Measurements from ENCODE around the gene SMIM8.

The SMIM8 gene

DNA sequence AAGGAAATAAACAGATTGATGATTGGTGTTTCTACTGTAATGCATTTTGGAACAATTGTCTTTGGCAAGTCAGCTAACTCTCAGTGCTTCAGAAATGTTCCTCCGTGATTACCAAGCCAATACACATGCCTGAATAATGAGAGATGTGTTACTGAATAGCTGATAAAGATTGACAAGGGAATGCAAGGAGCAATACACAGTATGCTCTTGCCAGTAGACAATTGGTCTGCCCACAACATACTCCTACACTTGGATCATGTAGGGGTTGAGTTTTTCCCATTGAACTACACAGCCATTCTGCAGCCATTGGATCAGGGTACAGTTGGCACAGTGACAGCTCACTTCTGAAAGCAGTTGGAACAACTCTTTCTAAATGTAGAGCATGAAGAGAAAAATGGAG lies 12.3 kb downstream of the SMIM8 start:
- no peak for DNase-seq (ENCODE audit: low read depth, low spot score)

DNA sequence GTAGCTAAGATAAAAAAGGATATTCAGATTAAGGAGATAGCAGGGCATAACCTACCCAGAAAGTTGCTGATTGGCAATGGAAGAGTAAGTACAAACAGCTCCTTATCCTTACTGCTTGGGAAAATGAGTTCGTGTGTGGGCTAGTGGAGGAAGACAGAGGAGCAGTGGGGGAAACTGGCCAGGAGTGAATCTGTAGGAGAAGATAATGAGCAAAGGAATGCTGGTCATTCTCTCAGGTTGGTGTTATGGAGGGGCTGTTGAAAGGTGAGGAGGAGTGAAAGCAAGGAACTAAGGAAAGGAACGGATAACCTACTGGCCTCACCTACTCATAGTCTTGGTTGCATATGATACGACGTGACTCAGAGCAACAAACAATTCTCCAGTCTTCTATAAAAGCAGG lies 14.0 kb downstream of the SMIM8 start:
- DNase-seq (ENCODE audit: low read depth, low spot score), result no peak

DNA sequence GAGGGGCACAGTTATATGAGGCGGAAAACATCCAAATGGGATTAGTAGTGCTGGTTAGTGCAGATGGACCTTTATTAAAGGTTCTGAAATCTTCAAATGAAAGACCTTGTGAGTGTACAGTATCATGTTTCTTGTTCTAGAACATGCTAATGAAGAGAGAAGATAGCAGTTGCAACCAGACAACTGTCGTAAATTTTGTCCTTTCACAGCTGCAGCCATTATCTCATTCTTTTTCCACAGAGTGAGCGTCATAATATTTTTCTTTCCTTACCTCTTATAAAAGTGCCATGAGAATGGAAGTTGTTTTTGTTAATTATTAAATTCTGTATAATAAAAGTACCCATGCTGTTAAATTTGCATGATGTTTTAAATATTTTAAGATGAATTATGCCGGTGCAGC lies 17.8 kb downstream of the SMIM8 start:
- DNase-seq (ENCODE audit: low read depth, low spot score), result no peak

DNA sequence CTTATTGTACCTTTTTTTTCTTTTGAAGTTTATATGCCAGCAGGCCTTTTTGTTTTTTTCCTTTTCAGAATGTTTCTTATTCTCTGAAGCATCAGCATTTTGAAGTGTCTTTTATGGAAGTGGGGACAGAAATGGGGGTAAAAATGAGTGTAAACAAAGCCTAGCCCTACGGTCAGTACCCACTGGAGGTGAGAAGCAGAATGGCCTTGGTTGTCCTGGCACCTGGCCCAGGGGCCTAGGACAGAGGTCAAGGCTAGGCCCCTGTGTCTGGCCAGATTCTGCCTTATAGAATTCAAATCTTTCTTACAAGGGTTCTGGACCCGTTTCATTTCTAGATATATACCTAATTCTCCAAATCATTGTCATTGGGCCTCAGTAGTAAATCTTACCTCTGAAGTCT lies 18.8 kb downstream of the SMIM8 start:
- no peak for DNase-seq (ENCODE audit: low read depth, low spot score)

DNA sequence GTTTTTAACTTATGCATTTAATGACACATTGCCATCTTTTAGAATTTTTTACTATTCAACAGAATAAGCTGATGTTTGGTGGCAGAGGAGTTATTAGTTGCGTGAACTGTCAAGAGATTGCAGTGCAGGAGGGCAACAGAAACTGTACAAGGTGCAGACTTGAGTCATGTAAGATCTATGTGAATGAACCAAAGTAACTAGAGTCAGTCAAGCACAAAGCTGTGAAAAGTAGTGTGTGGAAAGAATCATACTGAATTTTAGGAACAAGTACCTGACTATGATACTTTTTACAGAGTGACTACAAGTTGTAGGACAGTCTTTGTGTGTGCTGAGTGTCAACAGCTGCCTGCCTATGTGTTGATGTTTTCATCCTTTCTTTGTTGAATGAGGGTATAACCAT lies 19.5 kb downstream of the SMIM8 start:
- no peak for DNase-seq (ENCODE audit: low read depth, low spot score)

DNA sequence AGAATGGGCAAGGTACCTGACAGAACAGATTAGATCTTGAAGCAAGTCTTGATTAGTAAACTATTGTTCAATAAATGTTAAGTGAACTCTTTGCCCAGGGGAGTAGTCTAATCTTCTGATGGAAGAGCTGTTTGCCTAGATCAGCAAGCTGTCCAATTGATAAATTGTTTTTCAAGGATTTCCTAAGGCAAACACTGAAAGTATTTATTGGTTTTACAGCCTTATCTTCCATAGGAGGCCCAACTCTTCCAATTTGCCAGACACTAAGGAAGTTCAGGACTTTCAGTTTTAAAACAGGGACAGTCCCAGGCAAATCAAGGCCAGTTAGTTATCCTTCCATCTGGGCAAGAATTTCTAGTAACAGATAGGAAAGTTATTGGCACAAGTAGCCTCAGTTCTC lies 20.4 kb downstream of the SMIM8 start:
- DNase-seq (ENCODE audit: low read depth, low spot score), result no peak

DNA sequence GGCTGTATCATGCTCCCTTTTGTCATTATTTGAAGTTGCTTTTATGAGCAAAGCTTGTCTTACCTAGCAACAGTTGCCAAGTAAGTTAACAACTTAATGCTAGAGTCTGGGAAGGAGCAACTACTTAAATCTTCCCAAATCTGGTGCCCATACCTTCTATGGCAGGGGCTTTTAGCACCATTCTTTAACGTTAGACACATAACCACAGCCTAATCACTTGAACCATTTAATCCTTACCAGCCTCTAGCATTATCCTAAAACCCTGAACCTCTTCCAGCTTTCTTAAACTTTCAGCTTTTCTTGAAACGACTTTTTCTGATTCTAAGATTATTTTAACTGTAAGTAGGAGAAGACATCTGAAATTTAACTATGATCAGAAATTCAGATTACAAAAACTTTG lies 22.3 kb downstream of the SMIM8 start, which contains the start of gene C6orf163:
Gene C6orf163, plus strand, starts transcription at position 83 of the 400 bp plus-strand sequence. Its CDS starts 287 bp downstream, at position 370.
- DNase-seq (ENCODE audit: low read depth, low spot score), result no peak

DNA sequence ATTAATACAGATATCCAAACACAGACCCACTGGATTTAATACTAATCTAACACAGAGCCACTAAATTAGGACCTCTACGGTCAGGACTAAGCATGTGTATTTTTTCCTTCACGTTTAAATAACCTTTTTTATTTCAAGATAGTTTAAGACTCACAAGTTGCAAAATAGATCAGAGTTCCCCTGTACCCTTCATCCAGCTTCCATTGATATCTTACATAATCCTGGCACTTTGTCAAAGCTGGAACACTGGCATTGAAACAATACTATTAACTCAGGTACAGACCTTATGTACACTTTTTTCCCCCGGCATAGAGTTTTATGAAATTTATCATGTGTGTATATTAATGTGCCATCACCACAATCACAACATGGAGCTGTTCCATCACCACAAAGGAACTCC lies 24.3 kb downstream of the SMIM8 start:
- no peak for DNase-seq (ENCODE audit: low read depth, low spot score)

DNA sequence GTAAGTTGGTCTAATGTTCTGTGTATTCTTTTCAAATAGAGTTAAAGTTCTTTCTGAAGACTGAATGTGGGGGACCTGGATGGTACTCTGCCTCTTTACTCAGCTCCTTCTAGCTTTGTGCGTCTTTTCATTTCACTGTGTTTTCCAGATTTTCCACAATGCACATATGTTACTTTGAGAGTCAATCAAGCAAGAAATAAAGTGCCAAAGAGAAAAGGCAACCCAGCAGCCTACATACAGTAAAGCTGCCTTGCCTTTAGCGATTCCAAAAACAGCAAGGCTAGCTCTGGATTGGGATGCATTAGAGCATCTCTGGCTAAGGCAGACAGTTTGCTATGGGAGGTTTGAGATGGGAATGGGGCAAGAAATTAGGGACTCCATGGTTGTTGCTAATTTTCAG lies 27.5 kb downstream of the SMIM8 start:
- DNase-seq (ENCODE audit: low read depth, low spot score), result no peak

DNA sequence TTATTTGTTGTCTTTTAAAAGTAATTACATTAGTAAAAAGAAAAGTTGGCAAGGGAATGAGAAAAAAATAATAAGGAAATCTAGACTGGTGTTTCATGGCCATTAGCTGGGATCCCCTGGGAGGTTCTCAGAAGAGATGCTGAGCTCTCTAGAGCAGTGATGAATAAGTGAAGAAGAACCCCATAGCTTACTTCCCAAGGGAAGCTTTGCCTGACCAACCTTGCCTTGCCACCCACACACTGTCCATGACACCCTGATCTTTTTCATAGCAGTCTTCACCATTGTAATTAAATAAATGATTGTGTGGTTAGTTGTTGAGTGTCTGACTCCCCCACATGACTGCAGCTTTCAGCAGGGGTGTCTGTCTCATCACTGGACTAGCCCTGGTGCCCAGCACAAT lies 28.1 kb downstream of the SMIM8 start:
- DNase-seq (ENCODE audit: low read depth, low spot score), result no peak

DNA sequence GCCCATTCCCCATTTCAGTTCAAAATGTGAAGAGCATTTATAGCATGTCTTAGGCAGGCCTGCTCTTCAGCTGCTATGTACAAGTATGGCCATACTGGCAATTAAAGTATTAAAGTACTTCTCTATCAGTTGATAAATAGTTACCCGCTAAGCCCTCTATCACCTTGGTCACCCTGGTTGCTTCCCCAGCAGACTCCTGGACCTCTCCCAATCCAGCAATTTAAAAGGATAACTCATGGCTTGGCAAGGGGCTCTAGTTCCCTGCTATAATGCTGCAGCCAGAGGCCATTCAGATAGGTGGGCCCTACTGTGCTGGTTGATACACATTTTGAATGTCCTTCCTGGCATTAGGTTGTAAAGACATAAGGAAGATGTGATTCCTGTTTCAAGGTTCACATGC lies 29.2 kb downstream of the SMIM8 start:
- no peak for DNase-seq (ENCODE audit: low read depth, low spot score)

DNA sequence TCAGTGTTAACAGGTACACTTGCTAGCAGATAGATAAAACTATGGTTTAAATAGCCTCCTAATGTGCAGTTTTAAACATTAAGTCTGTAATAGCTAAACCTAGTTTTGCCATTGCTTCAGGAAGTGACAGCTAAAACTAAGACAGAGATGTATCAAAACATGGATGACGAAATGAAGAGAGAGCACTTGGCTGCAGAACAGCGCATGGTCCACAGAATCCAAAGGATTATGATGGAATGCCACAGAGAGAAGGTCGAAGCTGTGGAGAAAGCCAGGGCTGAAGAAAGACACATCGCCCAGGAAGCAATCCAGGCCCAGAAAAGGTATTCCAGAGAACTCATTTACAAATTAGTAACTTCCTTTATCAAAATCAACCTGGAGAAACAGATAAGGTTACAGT lies 33.8 kb downstream of the SMIM8 start:
- no peak for DNase-seq (ENCODE audit: low read depth, low spot score)

DNA sequence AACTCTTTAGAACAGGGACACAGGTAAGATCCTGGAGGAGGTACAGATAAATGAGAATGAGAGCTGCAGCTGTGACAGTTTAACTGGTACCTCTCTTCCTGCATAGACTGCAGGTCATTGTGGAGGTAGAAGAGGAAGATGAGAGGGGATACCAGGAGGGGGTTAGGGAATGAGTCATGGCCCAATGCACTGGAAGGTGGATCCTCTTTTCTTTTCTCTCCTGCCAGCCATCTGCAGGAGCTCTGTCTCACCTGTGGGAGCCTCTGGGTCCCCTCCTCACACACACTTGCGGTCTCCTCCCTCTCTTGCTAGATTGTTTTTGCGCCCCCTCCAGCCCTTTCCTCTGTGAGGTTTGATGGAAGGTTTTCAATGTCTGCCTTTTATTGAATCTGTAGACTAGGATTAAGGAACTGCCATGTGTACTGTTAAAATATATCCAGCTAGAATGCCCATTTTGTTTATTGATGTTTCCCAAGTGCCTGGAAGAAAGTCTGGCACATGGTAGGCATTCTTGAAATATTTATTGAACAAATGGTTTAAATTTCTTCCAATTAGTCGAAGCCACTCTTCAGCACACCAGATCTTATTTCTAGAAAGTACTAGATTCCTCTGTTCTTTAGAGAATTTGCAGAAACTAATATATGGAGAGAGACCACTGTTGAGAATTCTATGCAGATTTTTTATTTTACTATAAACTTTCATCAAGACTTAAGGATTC lies 35.2 kb downstream of the SMIM8 start:
- no peak for DNase-seq (ENCODE audit: low read depth, low spot score)

DNA sequence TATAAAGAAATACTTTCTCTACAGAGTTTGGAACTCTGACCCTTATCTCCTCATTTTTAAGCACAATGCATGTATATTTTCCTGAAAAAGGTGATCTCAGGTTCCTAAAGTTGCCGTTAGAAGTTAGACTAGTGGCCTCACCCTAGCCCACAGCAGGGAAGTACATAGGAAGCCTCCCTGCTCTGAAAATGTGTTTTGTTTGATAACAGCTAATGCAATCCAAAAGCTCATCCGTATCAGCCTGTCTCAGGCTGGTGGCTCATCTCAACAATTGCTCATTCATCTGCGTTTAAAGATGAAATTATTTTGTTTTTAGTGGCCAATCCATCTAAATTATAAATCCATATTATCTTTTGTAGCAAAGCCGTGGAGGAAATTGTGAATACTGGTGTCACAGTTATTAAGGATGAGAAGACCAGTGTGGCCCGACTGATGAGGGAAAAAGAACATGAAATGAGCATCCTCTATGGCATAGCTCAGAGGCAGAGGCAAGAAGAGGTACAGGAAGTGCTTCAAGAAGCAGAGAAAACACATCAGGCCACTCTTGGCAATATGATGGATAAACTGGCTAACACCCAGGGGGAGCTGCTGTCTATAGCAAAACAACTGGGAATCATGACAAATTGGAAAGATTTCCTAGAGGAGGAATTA lies 42.3 kb downstream of the SMIM8 start:
- DNase-seq (ENCODE audit: low read depth, low spot score), result no peak

DNA sequence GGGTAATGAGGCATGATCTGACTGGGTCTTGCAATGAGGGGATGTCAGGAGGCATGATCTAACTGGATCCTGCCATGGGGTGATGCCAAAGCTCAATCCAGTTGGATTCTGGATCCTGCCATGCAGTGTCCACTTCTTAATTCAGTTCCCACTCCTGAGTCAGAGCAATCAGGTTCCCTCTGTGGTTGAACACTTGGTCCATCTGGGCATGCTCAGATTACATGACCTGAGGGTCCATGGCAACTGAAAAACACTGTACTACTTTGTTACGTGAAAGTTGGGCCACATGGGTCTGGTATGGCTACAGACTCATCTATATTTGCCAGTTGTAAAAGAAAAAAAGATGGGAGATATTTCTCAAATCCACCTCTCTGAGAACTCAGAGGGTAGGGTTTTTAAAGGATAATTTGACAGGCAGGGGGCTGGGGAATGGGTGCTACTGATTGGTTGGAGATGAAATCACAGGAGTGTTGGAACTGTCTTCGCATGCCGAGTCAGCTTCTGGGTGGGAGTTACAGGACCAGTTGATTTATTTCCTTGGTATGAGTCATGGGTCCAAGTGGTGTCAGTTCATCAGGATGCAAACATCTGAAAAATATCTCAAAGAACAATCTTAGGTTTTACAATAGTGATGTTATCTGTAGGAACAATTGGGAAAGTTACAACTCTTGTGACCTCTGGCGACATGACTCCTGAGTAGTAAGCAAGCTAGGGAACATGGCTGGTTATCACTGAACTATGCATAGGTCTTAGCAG lies 43.9 kb downstream of the SMIM8 start:
- no peak for DNase-seq (ENCODE audit: low read depth, low spot score)

DNA sequence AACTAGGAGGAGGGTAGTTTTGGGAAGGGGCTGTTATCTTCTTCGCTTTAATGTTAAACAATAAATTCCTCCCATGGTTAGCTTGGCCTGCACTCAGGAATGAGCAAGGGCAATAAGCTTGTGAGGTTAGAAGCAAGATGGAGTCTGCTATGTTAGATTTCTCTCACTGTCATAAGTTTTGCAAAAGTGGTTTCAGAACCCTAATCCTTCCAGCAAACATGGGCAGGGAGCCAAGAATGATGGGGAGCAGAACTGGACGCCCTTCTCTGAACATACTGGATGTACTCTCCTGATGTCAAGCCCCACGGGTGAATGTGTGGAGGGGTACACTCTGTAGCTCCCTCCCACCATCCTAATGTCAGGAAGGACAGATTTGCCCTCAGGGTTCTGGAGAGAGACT lies 44.5 kb downstream of the SMIM8 start:
- no peak for DNase-seq (ENCODE audit: low read depth, low spot score)

DNA sequence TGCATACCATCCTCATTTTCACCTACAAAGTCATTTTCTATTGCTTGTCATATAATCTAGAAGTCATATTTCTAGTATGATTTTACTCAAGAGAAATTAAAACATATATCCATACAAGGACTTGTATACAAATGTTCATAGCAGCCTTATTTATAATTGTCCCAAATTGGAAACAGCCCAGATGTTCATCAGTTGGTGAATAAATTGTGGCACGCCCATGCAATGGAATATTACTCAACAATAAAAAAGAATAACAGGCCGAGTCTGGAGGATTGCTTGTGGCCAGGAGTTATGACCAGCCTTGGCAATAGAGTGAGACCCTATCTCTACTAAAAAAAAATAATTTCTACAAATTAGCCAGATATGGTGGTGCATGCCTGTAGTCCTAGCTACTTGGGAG lies 51.0 kb downstream of the SMIM8 start:
- DNase-seq (ENCODE audit: low read depth, low spot score), result no peak

DNA sequence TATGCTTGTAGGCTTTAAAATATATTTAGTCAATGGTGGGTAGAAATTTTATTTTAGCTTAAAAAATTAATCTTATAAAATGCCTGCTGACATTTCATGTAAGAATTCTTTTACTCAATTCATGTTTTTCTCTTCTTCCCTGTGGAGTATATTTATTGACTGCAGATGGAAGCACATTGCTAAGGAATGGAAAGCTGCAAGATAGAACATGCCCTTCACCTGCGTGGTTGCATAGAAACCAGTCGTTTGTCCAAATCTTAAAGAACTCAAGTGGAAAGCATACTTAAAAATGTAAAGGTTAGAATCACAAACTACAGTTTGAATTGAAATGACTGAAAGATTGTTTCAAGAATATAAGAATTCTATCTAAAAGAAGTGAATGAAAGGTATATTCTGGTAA lies 52.9 kb downstream of the SMIM8 start:
- no peak for DNase-seq (ENCODE audit: low read depth, low spot score)

DNA sequence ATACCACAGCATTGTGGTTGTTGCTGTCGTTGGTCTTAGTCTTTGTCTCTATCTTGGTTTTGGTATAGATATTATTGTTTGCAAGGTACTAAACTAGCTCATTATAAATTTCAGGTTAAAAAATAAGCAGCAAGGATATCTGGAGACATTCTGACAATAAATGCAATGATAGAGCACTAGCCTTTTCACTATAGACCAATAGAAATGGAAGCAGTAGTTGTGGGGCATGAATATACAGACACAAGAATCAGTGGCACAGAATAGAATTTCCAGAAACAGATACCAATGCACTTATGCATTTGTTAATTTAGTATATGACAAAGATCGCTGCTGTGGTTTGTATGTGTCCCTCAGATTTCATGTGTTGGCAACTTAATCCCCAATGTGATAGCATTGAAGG lies 54.3 kb downstream of the SMIM8 start:
- no peak for DNase-seq (ENCODE audit: low read depth, low spot score)

DNA sequence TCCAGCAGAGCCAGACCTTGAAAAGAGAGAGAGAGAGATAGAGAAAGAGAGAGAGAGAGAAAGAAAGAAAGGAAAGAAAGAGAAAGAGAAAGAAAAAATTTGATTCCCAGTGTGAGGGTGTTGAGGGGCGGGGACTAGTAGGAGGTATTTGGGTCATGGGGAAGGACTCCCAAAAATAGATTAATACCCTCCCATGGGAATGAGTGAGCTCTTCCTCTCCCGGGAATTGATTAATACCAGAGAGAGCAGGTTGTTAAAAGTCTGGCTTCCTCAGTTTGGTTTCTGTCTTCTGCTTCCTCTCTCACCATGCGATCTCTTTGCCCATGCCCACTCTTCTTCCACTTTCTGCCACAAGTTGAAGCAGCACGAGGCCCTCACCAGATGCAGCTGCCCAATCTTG lies 56.6 kb downstream of the SMIM8 start:
- DNase-seq (ENCODE audit: low read depth, low spot score), result no peak

DNA sequence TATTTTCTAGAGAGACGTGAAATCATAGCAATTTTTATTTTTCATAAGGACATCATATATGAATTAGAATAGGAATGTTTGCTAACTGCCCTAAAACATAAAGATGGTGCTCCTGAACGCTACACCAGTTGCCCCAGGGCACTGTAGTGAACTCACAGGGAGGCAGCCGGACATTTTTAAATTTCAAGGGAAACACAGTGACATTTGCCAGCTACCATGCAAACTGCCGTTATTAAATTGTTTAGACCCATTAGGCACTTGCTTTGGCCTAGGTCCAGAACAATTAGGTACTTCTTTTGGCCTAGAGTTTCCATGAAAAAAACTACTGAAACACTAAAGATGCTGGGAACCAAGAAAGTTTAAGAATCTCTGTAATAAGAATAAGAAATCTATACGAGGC lies 60.5 kb downstream of the SMIM8 start:
- no peak for DNase-seq (ENCODE audit: low read depth, low spot score)

DNA sequence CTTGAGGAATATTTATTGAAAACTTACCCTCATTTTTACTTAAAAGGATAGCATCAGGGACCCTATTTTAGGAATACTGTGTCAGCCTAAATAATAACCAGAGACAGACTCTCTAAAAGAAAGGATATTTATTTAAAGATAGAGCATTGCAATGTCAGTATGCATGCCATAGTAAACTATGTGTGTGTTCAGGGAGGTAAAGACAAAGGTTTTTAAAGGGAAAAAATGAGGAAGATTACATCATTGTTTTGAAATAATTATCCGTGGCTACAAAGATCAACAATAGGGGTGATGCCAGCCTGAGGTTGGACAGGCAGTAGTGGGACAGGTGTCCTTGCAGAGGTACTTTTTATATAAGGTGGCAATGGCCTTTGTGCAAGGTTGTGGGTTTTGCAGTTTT lies 61.6 kb downstream of the SMIM8 start:
- no peak for DNase-seq (ENCODE audit: low read depth, low spot score)

DNA sequence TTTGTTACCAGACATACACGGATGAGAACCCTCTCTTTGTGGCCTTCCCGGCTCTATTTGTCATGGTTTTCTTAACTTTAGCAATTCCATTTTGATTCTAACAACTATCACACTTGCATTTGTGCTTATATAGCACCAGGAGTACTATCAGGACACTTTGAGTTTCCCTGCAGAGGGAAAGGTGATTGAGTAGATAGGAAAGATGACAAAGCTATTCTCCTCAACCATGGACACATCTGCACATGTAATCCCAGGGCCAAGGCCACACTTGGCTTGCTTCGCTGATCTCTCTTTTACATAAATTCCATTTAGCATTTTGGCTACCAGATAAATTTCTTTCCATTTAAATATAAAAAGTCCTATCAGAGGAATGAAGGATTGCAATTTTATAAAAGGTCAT lies 62.1 kb downstream of the SMIM8 start:
- DNase-seq (ENCODE audit: low read depth, low spot score), result no peak
